BE2C (cell line): Measurements from ENCODE around the gene PSMC2.

Experiments
- DNase-seq: peaks from one replicate; pipeline ENCODE4 v3.0.0-alpha.2; 2020
- H3K27me3 ChIP-seq: fragments of 250-450 bp; sonication (Bioruptor Pico); 2 replicates; pipeline ENCODE4 v1.5.1; 2020; ENCODE audit warnings: mild to moderate bottlenecking
- H3K36me3 ChIP-seq: fragments of 250-450 bp; sonication (Bioruptor Pico); 2 replicates; pipeline ENCODE4 v1.5.1; 2020; ENCODE audit warnings: mild to moderate bottlenecking
- H3K4me1 ChIP-seq: fragments of 250-450 bp; sonication (Bioruptor Pico); 2 replicates; pipeline ENCODE4 v1.5.1; 2020
- H3K4me3 ChIP-seq: 2 replicates; pipeline ENCODE4 v1.5.1; 2011; ENCODE audit warnings: low read depth, low read length
- H3K9me3 ChIP-seq: fragments of 250-450 bp; sonication (Bioruptor Pico); 2 replicates; pipeline ENCODE4 v1.5.1; 2020
- TF ChIP-seq, protein P1 (sequence below): IDR thresholded peaks from 2 replicates; pipeline ENCODE4 v1.5.1; 2012; ENCODE audit warnings: mild to moderate bottlenecking, low read depth, low read length

Gene PSMC2

DNA sequence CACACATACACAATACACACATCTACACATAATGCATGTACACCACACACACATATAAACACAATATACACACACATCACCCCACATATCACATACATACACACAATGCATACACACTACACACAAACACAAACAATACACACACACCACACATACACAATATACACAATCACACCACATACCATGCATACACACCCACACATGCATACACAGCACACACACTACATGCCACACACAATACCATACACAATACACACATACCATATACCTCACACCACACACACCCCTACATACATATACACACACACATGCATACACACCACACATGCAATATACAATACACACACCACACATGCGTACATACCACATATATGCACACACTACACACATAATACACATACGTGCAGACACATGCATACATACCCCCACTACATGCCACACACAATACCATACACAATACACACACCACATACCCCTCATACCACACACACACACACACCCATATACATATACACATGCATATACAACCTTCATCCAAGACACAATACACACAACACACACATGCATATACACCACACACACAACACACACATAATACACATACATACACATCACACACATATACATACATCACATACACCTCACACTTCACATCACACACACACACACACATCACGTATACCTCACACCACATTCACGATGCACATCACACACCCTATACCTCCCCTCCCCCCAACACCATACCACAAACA lies 34.0 kb downstream of the PSMC2 start:
- DNase-seq = no peak

DNA sequence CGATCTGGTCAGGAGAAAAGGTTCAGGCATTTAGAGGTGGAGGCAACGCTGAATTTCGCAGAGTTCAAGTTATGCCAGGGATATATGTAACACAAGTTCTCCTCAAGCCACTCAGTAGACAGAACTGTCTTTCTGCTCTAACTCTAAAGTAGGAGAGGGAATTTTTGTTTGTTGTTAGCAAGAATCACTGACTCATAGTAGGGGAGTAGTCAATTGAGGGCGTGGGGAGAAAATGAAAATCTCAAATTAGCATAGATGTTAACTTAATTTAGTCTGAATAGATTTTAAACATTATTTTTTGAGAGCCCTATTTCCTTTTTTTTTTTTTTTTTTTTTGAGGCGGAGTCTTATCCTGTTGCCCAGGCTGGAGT lies 34.6 kb downstream of the PSMC2 start:
- Histone ChIP-seq H3K4me1 (no peaks in the 10 kb centered on the region), H3K9me3 (no peaks in the 10 kb centered on the region), H3K27me3 (no peaks in the 10 kb centered on the region; the same call in none of the 2 replicates), H3K4me3 (no peak overlapping the region), H3K36me3 (no peaks in the 10 kb centered on the region)
- DNase-seq = no peak
- TF ChIP-seq, protein P1, sequence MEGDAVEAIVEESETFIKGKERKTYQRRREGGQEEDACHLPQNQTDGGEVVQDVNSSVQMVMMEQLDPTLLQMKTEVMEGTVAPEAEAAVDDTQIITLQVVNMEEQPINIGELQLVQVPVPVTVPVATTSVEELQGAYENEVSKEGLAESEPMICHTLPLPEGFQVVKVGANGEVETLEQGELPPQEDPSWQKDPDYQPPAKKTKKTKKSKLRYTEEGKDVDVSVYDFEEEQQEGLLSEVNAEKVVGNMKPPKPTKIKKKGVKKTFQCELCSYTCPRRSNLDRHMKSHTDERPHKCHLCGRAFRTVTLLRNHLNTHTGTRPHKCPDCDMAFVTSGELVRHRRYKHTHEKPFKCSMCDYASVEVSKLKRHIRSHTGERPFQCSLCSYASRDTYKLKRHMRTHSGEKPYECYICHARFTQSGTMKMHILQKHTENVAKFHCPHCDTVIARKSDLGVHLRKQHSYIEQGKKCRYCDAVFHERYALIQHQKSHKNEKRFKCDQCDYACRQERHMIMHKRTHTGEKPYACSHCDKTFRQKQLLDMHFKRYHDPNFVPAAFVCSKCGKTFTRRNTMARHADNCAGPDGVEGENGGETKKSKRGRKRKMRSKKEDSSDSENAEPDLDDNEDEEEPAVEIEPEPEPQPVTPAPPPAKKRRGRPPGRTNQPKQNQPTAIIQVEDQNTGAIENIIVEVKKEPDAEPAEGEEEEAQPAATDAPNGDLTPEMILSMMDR = no peak

More for the DNA sequence above, 34.0 kb downstream of the PSMC2 start:
- Histone ChIP-seq H3K27me3 (no peaks in the 10 kb centered on the region; the same call in none of the 2 replicates), H3K36me3 (no peaks in the 10 kb centered on the region), H3K4me3 (no peak overlapping the region), H3K9me3 (no peaks in the 10 kb centered on the region), H3K4me1 (no peaks in the 10 kb centered on the region)
- TF ChIP-seq, protein P1 = no peak

DNA sequence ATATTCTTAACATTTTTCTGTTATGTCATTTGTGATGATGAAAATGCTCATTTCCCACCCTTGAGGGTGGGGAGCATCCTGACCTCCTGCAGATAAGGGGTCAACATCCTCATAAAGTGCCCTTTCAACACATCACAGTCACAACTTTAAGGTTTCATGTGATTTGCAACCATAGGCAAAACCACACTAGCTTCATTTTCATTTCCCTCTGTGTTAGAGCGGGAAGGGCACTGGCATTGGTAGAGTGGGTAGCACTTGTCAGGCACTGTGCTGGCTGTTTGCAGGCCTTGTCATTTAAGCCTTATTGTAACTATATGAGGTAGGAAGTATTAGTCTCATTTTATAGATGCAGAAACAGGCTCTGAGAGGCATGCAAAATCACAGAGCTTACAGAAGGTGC lies 39.8 kb downstream of the PSMC2 start:
- no peaks in the 10 kb centered on the region for H3K9me3 ChIP-seq
- H3K4me3 ChIP-seq = no peak overlapping the region
- H3K4me1 ChIP-seq = no peaks in the 10 kb centered on the region
- H3K36me3 ChIP-seq = no peaks in the 10 kb centered on the region
- no peak for DNase-seq
- TF ChIP-seq, protein P1 = no peak
- no peaks in the 10 kb centered on the region; the same call in 1 of the 2 replicates for H3K27me3 ChIP-seq

DNA sequence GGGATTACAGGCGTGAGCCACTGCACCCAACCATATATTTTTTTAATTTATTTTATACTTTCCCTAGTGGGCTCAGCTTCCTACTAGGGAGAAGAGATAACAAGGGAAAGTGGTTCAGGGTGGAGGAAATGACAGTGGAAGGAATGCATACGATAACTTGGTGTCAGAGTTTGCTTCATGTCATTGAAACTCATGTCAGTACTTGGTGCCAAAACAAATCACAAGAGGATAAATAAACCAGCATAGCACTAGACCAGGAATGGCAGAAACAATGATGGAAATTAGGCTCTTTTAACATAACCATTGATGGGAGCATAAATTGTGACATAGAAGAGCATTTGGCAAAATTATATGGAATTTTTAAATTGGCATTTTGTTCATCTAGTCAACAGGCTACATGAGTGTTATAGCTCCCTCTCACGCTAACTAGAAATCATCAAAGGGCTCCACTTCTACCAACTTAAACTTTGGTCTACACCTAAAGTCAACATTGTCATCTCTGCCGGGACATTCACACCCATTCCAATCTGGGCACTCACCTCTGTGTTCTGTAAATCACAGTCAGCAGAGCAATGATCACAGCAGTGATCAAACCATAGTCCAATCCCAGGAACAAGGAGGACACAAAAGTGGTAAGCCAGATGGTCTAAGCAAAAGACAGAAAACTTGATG lies 41.2 kb downstream of the PSMC2 start:
- Histone ChIP-seq H3K4me3 (no peak overlapping the region), H3K4me1 (no peaks in the 10 kb centered on the region), H3K27me3 (no peaks in the 10 kb centered on the region; the same call in 1 of the 2 replicates), H3K36me3 (no peaks in the 10 kb centered on the region), H3K9me3 (no peaks in the 10 kb centered on the region)
- TF ChIP-seq, protein P1 = no peak
- DNase-seq = no peak

DNA sequence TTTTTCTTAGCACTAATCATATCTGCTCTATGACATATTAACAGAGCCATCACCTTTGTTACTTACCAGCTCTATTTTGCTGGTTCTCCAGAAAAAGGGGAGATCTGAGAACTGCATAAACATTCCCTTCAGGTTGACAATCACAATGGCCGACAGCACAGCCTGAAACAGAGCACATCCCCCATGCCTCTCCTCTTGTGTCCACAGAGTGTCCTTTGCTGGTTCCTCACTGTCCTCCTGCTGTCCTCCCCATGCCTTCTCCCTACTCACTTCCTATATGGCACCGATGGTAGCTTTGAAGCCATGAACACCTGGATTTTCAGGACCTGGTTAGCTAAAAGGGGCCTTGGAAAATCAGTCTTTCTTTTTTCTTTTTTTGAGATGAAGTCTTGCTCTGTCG lies 41.8 kb downstream of the PSMC2 start:
- Histone ChIP-seq H3K36me3 (no peaks in the 10 kb centered on the region), H3K9me3 (no peaks in the 10 kb centered on the region), H3K27me3 (no peaks in the 10 kb centered on the region; the same call in 1 of the 2 replicates), H3K4me3 (no peak overlapping the region), H3K4me1 (no peaks in the 10 kb centered on the region)
- no peak for DNase-seq
- TF ChIP-seq, protein P1 = no peak

DNA sequence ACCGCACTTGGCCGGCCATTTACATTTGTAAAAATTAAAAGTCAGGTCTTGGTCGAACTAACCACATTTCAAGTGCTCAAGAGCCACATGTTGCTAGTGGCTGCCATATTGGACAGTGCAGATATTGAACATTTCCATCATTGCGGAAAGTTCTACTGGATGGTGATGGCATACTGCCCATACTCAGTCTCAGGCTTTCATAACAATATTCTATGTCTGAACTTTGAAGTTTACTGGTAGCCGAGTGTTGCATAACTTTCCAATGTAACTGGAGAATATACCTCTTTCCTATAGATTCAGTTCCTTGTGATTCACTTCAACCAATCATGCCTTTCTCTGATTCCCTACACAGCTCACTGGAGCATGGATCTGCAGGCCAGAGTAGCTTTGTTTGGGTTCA lies 43.7 kb downstream of the PSMC2 start:
- DNase-seq = no peak
- Histone ChIP-seq H3K4me3 (no peak overlapping the region), H3K36me3 (no peaks in the 10 kb centered on the region), H3K9me3 (no peaks in the 10 kb centered on the region), H3K27me3 (no peaks in the 10 kb centered on the region; the same call in 1 of the 2 replicates), H3K4me1 (no peaks in the 10 kb centered on the region)
- TF ChIP-seq, protein P1 = no peak
